VCaP (cell line): Measurements from ENCODE around the gene GPR78.

ENCODE experiments used
- H3K27ac ChIP-seq: fragments of 450-650 bp; 2 replicates; pipeline ENCODE4 v1.5.1; 2017
- CTCF ChIP-seq: fragments of 450-650 bp; conservative IDR thresholded peaks from 2 replicates; pipeline ENCODE4 v1.5.1; 2017; ENCODE audit warnings: mild to moderate bottlenecking, moderate library complexity

Gene GPR78

GRCh38 chr4:8538076-8538702 lies 42.0 kb upstream of the GPR78 start:
- TF ChIP-seq CTCF: no peak
- peak overlapping the region; percentile 94; the same call in 1 of the 2 replicates for H3K27ac ChIP-seq

- H3K27ac ChIP-seq: no peak overlapping the region
- TF ChIP-seq CTCF: no peak
These were observed 41.3 kb upstream of the GPR78 start for GRCh38 chr4:8538703-8539567.

GRCh38 chr4:8539661-8540060 lies 40.5 kb upstream of the GPR78 start:
- no peak for TF ChIP-seq CTCF

GRCh38 chr4:8540072-8540471 lies 40.1 kb upstream of the GPR78 start:
- H3K27ac ChIP-seq: no peak overlapping the region

More at GRCh38 chr4:8539661-8540060, 40.5 kb upstream of the GPR78 start:
- no peak overlapping the region for H3K27ac ChIP-seq

GRCh38 chr4:8540586-8540985 lies 39.6 kb upstream of the GPR78 start:
- no peak overlapping the region for H3K27ac ChIP-seq
- TF ChIP-seq CTCF: no peak

More at GRCh38 chr4:8540072-8540471, 40.1 kb upstream of the GPR78 start:
- TF ChIP-seq CTCF: no peak

GRCh38 chr4:8540991-8541390 lies 39.2 kb upstream of the GPR78 start:
- no peak overlapping the region for H3K27ac ChIP-seq
- no peak for TF ChIP-seq CTCF

GRCh38 chr4:8541981-8542715 lies 38.0 kb upstream of the GPR78 start:
- H3K27ac ChIP-seq: no peak overlapping the region
- TF ChIP-seq CTCF: no peak
